PC-3 (cell line): ENCODE measurements around the gene IGFALS. TPM values are rescaled to one million over a fixed set of nuclear protein-coding genes. Genes with fewer than 3 reads are reported as not detected.

Experiments used
- ATAC-seq: fragments of 200-7000 bp; cut with Tn5 transposase; 2 replicates; pipeline ENCODE4 v1.9.1; 2020; ENCODE audit warnings: mild to moderate bottlenecking, moderate library complexity
- BruUV-seq: library from RNA; stranded (reverse); fragments of 400-500 nt; replicated peaks from 2 replicates; lab custom pipeline; 2021; lab: Mats Ljungman, UMichigan
- CTCF ChIA-PET: fragments of 300-600 bp; sonication (Branson Sonifier 250); formaldehyde crosslinking; loops from one replicate; lab custom pipeline; 2022; ENCODE audit warnings: antibody characterized with exemption; lab: Charles Lee
- POLR2A ChIA-PET: fragments of 300-600 bp; sonication (Branson Sonifier 250); formaldehyde crosslinking; loops from one replicate; lab custom pipeline; 2022; ENCODE audit warnings: antibody characterized with exemption; ENCODE audit not compliant: unreplicated experiment; lab: Charles Lee
- DNase-seq: peaks from one replicate; pipeline ENCODE4 v3.0.0-alpha.2; 2015
- H2AFZ ChIP-seq: fragments of 300-600 bp; sonication (generic); 2 replicates; pipeline ENCODE4 v1.6.0; 2016; ENCODE audit warnings: antibody characterized with exemption, low read length
- H3F3A ChIP-seq: fragments of 300-600 bp; sonication (generic); one replicate; pipeline ENCODE4 v1.6.0; 2017; ENCODE audit warnings: antibody characterized with exemption, low read length, control low read depth, mild to moderate bottlenecking; ENCODE audit not compliant: unreplicated experiment
- H3K27ac ChIP-seq: fragments of 300-600 bp; sonication (generic); 2 replicates; pipeline ENCODE4 v1.5.1; 2016; ENCODE audit warnings: mild to moderate bottlenecking, low read length
- H3K27me3 ChIP-seq: fragments of 300-600 bp; sonication (generic); 2 replicates; pipeline ENCODE4 v1.6.1; 2016; ENCODE audit warnings: low read length, mixed read lengths
- H3K36me3 ChIP-seq: fragments of 300-600 bp; sonication (generic); 2 replicates; pipeline ENCODE4 v1.6.1; 2016; ENCODE audit warnings: low read depth, mixed run types, low read length, mixed read lengths
- H3K4me1 ChIP-seq: fragments of 300-600 bp; sonication (generic); 2 replicates; pipeline ENCODE4 v1.5.1; 2016; ENCODE audit warnings: low read length; ENCODE audit not compliant: insufficient read depth
- H3K4me2 ChIP-seq: fragments of 300-600 bp; sonication (generic); 2 replicates; pipeline ENCODE4 v1.6.0; 2016; ENCODE audit warnings: low read length
- H3K4me3 ChIP-seq: fragments of 300-600 bp; sonication (generic); 2 replicates; pipeline ENCODE4 v1.5.1; 2016; ENCODE audit warnings: mild to moderate bottlenecking, low read length, mixed read lengths
- H3K79me2 ChIP-seq: fragments of 300-600 bp; sonication (generic); 2 replicates; pipeline ENCODE4 v1.6.1; 2017; ENCODE audit warnings: low read length, mixed read lengths
- H3K9ac ChIP-seq: fragments of 300-600 bp; sonication (generic); 2 replicates; pipeline ENCODE4 v1.6.0; 2016; ENCODE audit warnings: mild to moderate bottlenecking, low read length
- H3K9me2 ChIP-seq: fragments of 300-600 bp; sonication (generic); replicated peaks from 2 replicates; pipeline ENCODE4 v1.6.1; 2016; ENCODE audit warnings: mixed run types, low read length, mixed read lengths
- H3K9me3 ChIP-seq: fragments of 300-600 bp; sonication (generic); 2 replicates; pipeline ENCODE4 v1.6.1; 2016; ENCODE audit warnings: low read length, mixed read lengths
- H4K20me1 ChIP-seq: fragments of 300-600 bp; sonication (generic); 2 replicates; pipeline ENCODE4 v1.6.1; 2016; ENCODE audit warnings: low read length, mixed read lengths
- EZH2 ChIP-seq: fragments of 300-600 bp; sonication (generic); IDR thresholded peaks from one replicate; pipeline ENCODE4 v1.6.1; 2017; ENCODE audit warnings: antibody characterized with exemption, mild to moderate bottlenecking, low read length; ENCODE audit not compliant: unreplicated experiment
- EZH2phosphoT487 ChIP-seq: fragments of 300-600 bp; sonication (generic); IDR thresholded peaks from 2 replicates; pipeline ENCODE4 v1.6.1; 2018; ENCODE audit warnings: mild to moderate bottlenecking, antibody characterized with exemption, low read length, borderline replicate concordance
- intact Hi-C: fragments of 100-400 bp; cut with micrococcal nuclease; formaldehyde crosslinking; loops from 2 replicates; pipeline ENCODE4 v1.9.0; 2023
- total RNA-seq: library from RNA; depleted of rRNA; stranded (reverse); fragments of >200 nt; gene quantifications from 2 replicates; pipeline ENCODE4 v1.2.3, GENCODE V29; 2014
- TF ChIP-seq, protein P1 (sequence below): fragments of 300-600 bp; sonication (generic); conservative IDR thresholded peaks from 2 replicates; pipeline ENCODE4 v1.5.1; 2017; ENCODE audit warnings: antibody characterized with exemption, low read depth, mild to moderate bottlenecking, low read length

Gene IGFALS
- total RNA-seq, 1 experiment from 2014 or later: not detected

DNA sequence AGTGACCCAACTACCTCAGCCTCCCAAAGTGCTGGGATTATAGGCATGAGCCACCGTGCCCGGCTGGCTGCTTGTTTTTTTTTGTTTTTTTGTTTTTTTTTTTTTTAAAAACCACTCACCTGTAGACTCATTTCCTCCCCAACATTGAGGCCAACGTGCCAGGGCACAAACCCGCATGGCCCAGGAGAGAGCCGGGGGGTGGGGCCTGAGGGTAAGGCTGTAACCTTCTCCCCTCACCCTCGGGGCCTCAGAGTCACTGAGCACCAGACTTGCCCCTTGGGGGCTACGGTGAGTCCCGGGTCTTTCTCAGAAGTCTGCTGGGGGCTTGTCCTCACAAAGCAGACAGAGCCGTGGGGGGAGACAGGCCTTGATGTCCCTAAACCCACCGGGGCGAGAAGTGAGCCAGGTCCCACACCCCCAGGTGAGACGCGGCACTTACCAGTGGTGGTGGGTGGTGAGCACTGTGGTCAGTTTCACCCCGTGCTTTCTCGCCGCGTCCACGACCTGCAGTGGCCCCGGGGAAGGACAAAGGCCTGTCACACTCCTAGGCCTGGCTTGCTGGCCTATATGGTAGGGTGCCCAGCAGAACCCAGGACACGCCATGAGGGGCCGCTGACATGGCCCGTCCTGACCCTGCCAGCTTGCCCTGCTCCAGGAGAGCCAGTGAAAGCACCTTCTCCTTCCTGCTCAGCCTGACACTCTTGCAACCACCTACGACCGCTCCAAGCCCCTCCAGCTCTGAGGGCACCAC is 28.5 kb upstream of the IGFALS start:
- Histone ChIP-seq H3F3A (no peaks in the 10 kb centered on the region), H3K9ac (no peak overlapping the region)
- CTCF ChIA-PET: no interaction called here

GRCh38 chr16:1820946-1821290 is 27.4 kb upstream of the IGFALS start:
- no peak overlapping the region for H3K27ac ChIP-seq
- DNase-seq (no peak), ATAC-seq (no peak)
- POLR2A ChIA-PET: no interaction called here
- no peak overlapping the region for H3K4me3 ChIP-seq
- H4K20me1 ChIP-seq: no peaks in the 10 kb centered on the region
- H3K4me1 ChIP-seq: peaks cover 5% of the 10 kb centered on the region; the same call in 1 of the 2 replicates
- peaks cover 4% of the 10 kb centered on the region; the same call in 1 of the 2 replicates for H3K36me3 ChIP-seq
- no peaks in the 10 kb centered on the region for H3F3A ChIP-seq
- CTCF ChIA-PET: interaction anchor here (0.6 kb wide), 1 partner anchor 112 kb away, joined by 3 read pairs; no protein-coding TSS in a partner anchor
- no peak overlapping the region for H2AFZ ChIP-seq
- TF ChIP-seq EZH2 (no peak), EZH2phosphoT487 (no peak)
- TF ChIP-seq, protein P1, sequence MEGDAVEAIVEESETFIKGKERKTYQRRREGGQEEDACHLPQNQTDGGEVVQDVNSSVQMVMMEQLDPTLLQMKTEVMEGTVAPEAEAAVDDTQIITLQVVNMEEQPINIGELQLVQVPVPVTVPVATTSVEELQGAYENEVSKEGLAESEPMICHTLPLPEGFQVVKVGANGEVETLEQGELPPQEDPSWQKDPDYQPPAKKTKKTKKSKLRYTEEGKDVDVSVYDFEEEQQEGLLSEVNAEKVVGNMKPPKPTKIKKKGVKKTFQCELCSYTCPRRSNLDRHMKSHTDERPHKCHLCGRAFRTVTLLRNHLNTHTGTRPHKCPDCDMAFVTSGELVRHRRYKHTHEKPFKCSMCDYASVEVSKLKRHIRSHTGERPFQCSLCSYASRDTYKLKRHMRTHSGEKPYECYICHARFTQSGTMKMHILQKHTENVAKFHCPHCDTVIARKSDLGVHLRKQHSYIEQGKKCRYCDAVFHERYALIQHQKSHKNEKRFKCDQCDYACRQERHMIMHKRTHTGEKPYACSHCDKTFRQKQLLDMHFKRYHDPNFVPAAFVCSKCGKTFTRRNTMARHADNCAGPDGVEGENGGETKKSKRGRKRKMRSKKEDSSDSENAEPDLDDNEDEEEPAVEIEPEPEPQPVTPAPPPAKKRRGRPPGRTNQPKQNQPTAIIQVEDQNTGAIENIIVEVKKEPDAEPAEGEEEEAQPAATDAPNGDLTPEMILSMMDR: no peak
- intact Hi-C loops: no loop called here
- H3K9me3 ChIP-seq: no peaks in the 10 kb centered on the region
- BruUV-seq: no TSS peak
- H3K9ac ChIP-seq: no peak overlapping the region
- H3K9me2 ChIP-seq: no peaks in the 10 kb centered on the region
- peaks cover 15% of the 10 kb centered on the region for H3K79me2 ChIP-seq
- no peaks in the 10 kb centered on the region for H3K27me3 ChIP-seq
- no peak overlapping the region for H3K4me2 ChIP-seq

More for the DNA sequence above, 28.5 kb upstream of the IGFALS start:
- H3K9me2 ChIP-seq: no peaks in the 10 kb centered on the region
- no peaks in the 10 kb centered on the region for H4K20me1 ChIP-seq
- DNase-seq: peak; percentile 22
- H3K36me3 ChIP-seq: no peaks in the 10 kb centered on the region
- no peak overlapping the region for H3K27ac ChIP-seq
- H3K79me2 ChIP-seq: peaks cover 15% of the 10 kb centered on the region
- no peaks in the 10 kb centered on the region for H3K9me3 ChIP-seq
- no peak overlapping the region for H3K4me3 ChIP-seq
- POLR2A ChIA-PET: no interaction called here
- ATAC-seq: no peak
- intact Hi-C loops: no loop called here
- H3K27me3 ChIP-seq: no peaks in the 10 kb centered on the region
- no peak overlapping the region for H2AFZ ChIP-seq
- no TSS peak for BruUV-seq
- peaks cover 5% of the 10 kb centered on the region; the same call in 1 of the 2 replicates for H3K4me1 ChIP-seq
- peak overlapping the region; percentile 19; the same call in 1 of the 2 replicates for H3K4me2 ChIP-seq
- no peak for TF ChIP-seq EZH2
- TF ChIP-seq, protein P1: no peak
- TF ChIP-seq EZH2phosphoT487: no peak
